Measurements from ENCODE around the gene FBLN5.

- TF ChIP-seq MXI1 (IDR thresholded peaks at IDR 0.05; ENCODE audit: borderline replicate concordance, low read depth, low read length) (no peak), CEBPB (IDR thresholded peaks at IDR 0.05; ENCODE audit: low read depth, low read length) (0 out of 2 replicates have a peak, but pooled peaks have one; percentile 2), RAD21 (IDR thresholded peaks at IDR 0.05; ENCODE audit: low read length) (no peak), POLR2A (IDR thresholded peaks at IDR 0.05; ENCODE audit: low read depth, low read length) (no peak), RFX5 (IDR thresholded peaks at IDR 0.05; ENCODE audit: low read depth, low read length) (no peak), ELK1 (IDR thresholded peaks at IDR 0.05; ENCODE audit: borderline replicate concordance, low read depth, low read length) (no peak)
- TF ChIP-seq, protein P1, sequence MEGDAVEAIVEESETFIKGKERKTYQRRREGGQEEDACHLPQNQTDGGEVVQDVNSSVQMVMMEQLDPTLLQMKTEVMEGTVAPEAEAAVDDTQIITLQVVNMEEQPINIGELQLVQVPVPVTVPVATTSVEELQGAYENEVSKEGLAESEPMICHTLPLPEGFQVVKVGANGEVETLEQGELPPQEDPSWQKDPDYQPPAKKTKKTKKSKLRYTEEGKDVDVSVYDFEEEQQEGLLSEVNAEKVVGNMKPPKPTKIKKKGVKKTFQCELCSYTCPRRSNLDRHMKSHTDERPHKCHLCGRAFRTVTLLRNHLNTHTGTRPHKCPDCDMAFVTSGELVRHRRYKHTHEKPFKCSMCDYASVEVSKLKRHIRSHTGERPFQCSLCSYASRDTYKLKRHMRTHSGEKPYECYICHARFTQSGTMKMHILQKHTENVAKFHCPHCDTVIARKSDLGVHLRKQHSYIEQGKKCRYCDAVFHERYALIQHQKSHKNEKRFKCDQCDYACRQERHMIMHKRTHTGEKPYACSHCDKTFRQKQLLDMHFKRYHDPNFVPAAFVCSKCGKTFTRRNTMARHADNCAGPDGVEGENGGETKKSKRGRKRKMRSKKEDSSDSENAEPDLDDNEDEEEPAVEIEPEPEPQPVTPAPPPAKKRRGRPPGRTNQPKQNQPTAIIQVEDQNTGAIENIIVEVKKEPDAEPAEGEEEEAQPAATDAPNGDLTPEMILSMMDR (conservative IDR thresholded peaks at IDR 0.05; ENCODE audit: low read depth, low read length), result no peak
- TF ChIP-seq, protein P2, sequence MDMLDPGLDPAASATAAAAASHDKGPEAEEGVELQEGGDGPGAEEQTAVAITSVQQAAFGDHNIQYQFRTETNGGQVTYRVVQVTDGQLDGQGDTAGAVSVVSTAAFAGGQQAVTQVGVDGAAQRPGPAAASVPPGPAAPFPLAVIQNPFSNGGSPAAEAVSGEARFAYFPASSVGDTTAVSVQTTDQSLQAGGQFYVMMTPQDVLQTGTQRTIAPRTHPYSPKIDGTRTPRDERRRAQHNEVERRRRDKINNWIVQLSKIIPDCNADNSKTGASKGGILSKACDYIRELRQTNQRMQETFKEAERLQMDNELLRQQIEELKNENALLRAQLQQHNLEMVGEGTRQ (IDR thresholded peaks at IDR 0.05; ENCODE audit: low read depth, low read length), result no peak
These were observed 99.8 kb downstream of the FBLN5 start for GRCh38 chr14:91847693-91848092.

Data from IMR-90 (cell line).